ENCODE results near the gene WBP2.

GRCh38 chr17:75795820-75796607 is 59.1 kb downstream of the WBP2 start:
- no peak for TF ChIP-seq CTCF (IDR thresholded peaks at IDR 0.05)
- TF ChIP-seq POLR2A (IDR thresholded peaks at IDR 0.05) = no peak
